Measurements from ENCODE around the gene USP31. TPM values are rescaled to one million over a fixed set of nuclear protein-coding genes. Genes with fewer than 3 reads are reported as not detected.

The USP31 gene
- total and polyA plus RNA-seq, 2 of the 13 experiments (the other 11 are each of a cell fraction or from before 2014, with no cell fraction given): 22.5 to 23.3 TPM

- TF ChIP-seq HMGXB3 (CRISPR knock-in tag; IDR thresholded peaks at IDR 0.05; ENCODE audit: borderline replicate concordance) (0 out of 2 replicates have a peak, but pooled peaks have one; percentile 14), FOXJ3 (CRISPR knock-in tag; IDR thresholded peaks at IDR 0.05; ENCODE audit: borderline replicate concordance) (no peak), ZBTB49 (CRISPR knock-in tag; IDR thresholded peaks at IDR 0.05; ENCODE audit: borderline replicate concordance) (no peak), ZFP90 (CRISPR knock-in tag; IDR thresholded peaks at IDR 0.05; ENCODE audit: borderline replicate concordance) (no peak), FOXA1 (IDR thresholded peaks at IDR 0.05) (no peak), FOXA1 (CRISPR knock-in tag; IDR thresholded peaks at IDR 0.05) (peak; percentile 17; the same call in 1 of the 2 replicates), ZEB1 (IDR thresholded peaks at IDR 0.05; ENCODE audit: insufficient replicate concordance, low read depth) (no peak), ARID3A (IDR thresholded peaks at IDR 0.05; ENCODE audit: low read depth, low read length) (peak; percentile 60; the same call in 1 of the 2 replicates), ZBTB39 (CRISPR knock-in tag; IDR thresholded peaks at IDR 0.05) (no peak), KAT7 (CRISPR knock-in tag; IDR thresholded peaks at IDR 0.05; ENCODE audit: borderline replicate concordance) (0 out of 2 replicates have a peak, but pooled peaks have one; percentile 35), ZNF124 (CRISPR knock-in tag; IDR thresholded peaks at IDR 0.05) (no peak), RAD21 (CRISPR knock-in tag; IDR thresholded peaks at IDR 0.05) (peak; percentile 72), LCORL (IDR thresholded peaks at IDR 0.05) (no peak), LCORL (CRISPR knock-in tag; IDR thresholded peaks at IDR 0.05) (peak; percentile 67), ZBTB20 (CRISPR knock-in tag; IDR thresholded peaks at IDR 0.05; ENCODE audit: borderline replicate concordance, low read depth) (peak; percentile 51; the same call in 1 of the 2 replicates), ZSCAN25 (CRISPR knock-in tag; IDR thresholded peaks at IDR 0.05) (0 out of 2 replicates have a peak, but pooled peaks have one; percentile 35)
These were observed 88.6 kb downstream of the USP31 start (continued) for GRCh38 chr16:23060458-23061320.

Measured in HepG2 (cell line).